DMS114 treated with DMSO at 0.1 percent for 48 hours (cell line): ENCODE data around the gene TMEM117.

ENCODE experiments used
- DNase-seq: peaks from one replicate; lab custom pipeline; 2025; ENCODE audit not compliant: unreplicated experiment; lab: John Stamatoyannopoulos, UW

The TMEM117 gene

DNA sequence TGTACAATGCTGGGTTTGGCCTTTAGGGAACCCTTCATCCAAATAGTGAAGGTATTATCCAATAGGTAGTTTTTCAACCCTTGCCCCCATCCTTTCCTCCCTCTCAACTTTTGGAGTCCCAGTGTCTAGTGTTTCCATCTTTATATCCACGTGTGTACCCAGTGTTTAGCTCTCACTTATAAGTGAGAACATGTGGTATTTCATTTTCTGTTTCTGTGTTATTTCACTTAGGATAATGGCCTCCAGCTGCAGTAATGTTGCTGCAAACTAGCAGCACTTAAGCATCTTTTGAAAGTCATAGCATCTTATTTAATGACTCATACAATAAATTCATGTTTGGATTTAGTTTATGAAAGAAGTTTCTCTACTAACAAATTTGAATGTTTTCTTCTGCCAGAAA is 597.8 kb downstream of the TMEM117 start:
- DNase-seq: no peak

DNA sequence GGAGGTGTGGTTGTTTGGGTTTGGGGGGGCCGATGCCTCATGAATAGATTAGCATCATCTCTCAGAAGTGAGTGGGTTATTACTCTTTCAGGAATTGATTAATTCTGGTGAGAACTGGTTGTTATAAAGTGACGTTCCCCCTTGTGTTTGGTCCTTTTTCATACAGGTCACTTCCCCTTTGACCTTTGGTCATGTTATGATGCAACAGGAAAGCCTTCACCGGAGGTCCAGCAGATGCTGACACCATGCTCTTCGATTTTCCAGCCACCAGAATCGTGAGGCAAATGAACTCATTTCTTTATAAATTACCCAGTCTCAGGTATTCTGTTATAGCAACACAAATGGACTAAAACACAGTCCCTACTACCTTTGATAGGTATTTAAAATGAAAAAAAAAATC is 600.9 kb downstream of the TMEM117 start:
- no peak for DNase-seq
